ENCODE data around the gene CATSPER1. TPM values are rescaled to one million over a fixed set of nuclear protein-coding genes. Genes with fewer than 3 reads are reported as not detected.

The CATSPER1 gene
- total RNA-seq = not detected in 2 replicates

DNA sequence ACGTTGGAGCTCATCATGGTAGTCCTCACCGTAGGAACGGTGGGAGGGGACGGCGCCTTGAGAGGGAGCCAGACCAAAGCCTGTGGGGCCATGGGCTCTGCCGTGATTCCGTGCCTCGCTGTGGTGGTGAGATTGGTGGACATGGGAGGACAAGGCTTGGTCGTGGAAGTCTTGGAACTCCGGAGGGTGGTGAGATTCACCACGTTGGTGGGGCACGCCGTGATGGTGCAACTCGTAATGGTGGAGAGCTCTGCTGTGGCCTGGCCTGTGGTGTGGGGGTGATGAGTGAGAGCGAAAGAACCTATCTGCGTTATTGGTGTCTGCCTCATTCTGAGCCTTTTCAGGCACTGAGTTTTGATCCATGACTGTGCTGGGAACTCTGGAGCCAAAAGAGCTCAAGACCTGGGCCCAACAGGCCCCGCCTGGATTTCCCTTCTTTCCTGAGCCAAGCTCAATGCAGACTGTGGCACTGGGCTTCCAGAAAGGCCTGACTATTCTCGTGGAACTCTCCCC lies at the start of gene CATSPER1:
CATSPER1 (minus strand) TSS at position 463 of the 513 bp plus-strand sequence; CDS start at position 363, 100 bp downstream.

GRCh38 chr11:66069715-66070603 lies 43.7 kb upstream of the CATSPER1 start, which contains the start of gene PACS1:
TSS of gene PACS1 (plus strand) at chr11:66070272. CDS start at chr11:66070487, 215 bp downstream.

GRCh38 chr11:66051766-66052663 lies 25.7 kb upstream of the CATSPER1 start, which contains the start of gene SF3B2:
TSS of gene SF3B2 (plus strand) at chr11:66052364. CDS start at chr11:66052385, 21 bp downstream.

GRCh38 chr11:66048547-66049323 lies 22.5 kb upstream of the CATSPER1 start, which contains the start of gene GAL3ST3:
TSS of gene GAL3ST3 (minus strand) at chr11:66049161. CDS start at chr11:66045415, 3,746 bp downstream.

GRCh38 chr11:66011785-66012303 lies 14.4 kb downstream of the CATSPER1 start, which contains the start of gene CST6:
TSS of gene CST6 (plus strand) at chr11:66012008. CDS start at chr11:66012045, 37 bp downstream.

GRCh38 chr11:66001942-66002647 lies 24.2 kb downstream of the CATSPER1 start, which contains the start of the genes BANF1 and EIF1AD:
TSS of gene BANF1 (plus strand) at chr11:66002503. CDS start at chr11:66003251, 748 bp downstream.
TSS of gene EIF1AD (minus strand) at chr11:66002157. CDS start at chr11:66000389, 1,768 bp downstream.

Other genes starting within 250 kb of the CATSPER1 start
- 11.8 and 12.2 TPM in 2 replicates for gene AP5B1, start 245.5 kb downstream of the CATSPER1 start, total RNA-seq
- not detected in 2 replicates for gene OVOL1, start 239.4 kb downstream of the CATSPER1 start, total RNA-seq
- 3.4 and 3.9 TPM in 2 replicates for gene SNX32, start 192.5 kb downstream of the CATSPER1 start, total RNA-seq
- 687 and 730 TPM in 2 replicates for gene CFL1, start 168.3 kb downstream of the CATSPER1 start, total RNA-seq
- gene MUS81, start 166.0 kb downstream of the CATSPER1 start, total RNA-seq = 16.9 and 27.2 TPM in 2 replicates
- 164 and 229 TPM in 2 replicates for gene EFEMP2, start 153.7 kb downstream of the CATSPER1 start, total RNA-seq
- 2.4 TPM in 1 of 2 replicates, not detected in the other for gene CTSW, start 146.6 kb downstream of the CATSPER1 start, total RNA-seq
- 104 and 109 TPM in 2 replicates for gene FIBP, start 138.0 kb downstream of the CATSPER1 start, total RNA-seq
- 122 and 131 TPM in 2 replicates for gene CCDC85B, start 135.8 kb downstream of the CATSPER1 start, total RNA-seq
- gene FOSL1, start 126.1 kb downstream of the CATSPER1 start, total RNA-seq = 19.4 and 22.3 TPM in 2 replicates
- gene C11orf68, start 107.4 kb downstream of the CATSPER1 start, total RNA-seq = 22.6 and 30.1 TPM in 2 replicates
- gene DRAP1, start 107.1 kb downstream of the CATSPER1 start, total RNA-seq = 145 and 147 TPM in 2 replicates
- gene TSGA10IP, start 81.0 kb downstream of the CATSPER1 start, total RNA-seq = not detected in 2 replicates
- 47.9 and 101 TPM in 2 replicates for gene SART1, start 64.7 kb downstream of the CATSPER1 start, total RNA-seq
- 20.5 and 21.6 TPM in 2 replicates for gene EIF1AD, start 24.3 kb downstream of the CATSPER1 start, total RNA-seq
- 56.4 and 64.6 TPM in 2 replicates for gene BANF1, start 24.0 kb downstream of the CATSPER1 start, total RNA-seq
- 0.20 and 0.87 TPM in 2 replicates for gene CST6, start 14.5 kb downstream of the CATSPER1 start, total RNA-seq
- not detected in 2 replicates for gene GAL3ST3, start 22.7 kb upstream of the CATSPER1 start, total RNA-seq
- 109 and 119 TPM in 2 replicates for gene SF3B2, start 25.9 kb upstream of the CATSPER1 start, total RNA-seq
- 45.5 and 51.7 TPM in 2 replicates for gene PACS1, start 43.8 kb upstream of the CATSPER1 start, total RNA-seq
- 12.5 and 15.1 TPM in 2 replicates for gene KLC2, start 231.2 kb upstream of the CATSPER1 start, total RNA-seq
- 93.4 and 96.5 TPM in 2 replicates for gene RAB1B, start 242.2 kb upstream of the CATSPER1 start, total RNA-seq